ENCODE data around the gene PATZ1.

Gene PATZ1

DNA sequence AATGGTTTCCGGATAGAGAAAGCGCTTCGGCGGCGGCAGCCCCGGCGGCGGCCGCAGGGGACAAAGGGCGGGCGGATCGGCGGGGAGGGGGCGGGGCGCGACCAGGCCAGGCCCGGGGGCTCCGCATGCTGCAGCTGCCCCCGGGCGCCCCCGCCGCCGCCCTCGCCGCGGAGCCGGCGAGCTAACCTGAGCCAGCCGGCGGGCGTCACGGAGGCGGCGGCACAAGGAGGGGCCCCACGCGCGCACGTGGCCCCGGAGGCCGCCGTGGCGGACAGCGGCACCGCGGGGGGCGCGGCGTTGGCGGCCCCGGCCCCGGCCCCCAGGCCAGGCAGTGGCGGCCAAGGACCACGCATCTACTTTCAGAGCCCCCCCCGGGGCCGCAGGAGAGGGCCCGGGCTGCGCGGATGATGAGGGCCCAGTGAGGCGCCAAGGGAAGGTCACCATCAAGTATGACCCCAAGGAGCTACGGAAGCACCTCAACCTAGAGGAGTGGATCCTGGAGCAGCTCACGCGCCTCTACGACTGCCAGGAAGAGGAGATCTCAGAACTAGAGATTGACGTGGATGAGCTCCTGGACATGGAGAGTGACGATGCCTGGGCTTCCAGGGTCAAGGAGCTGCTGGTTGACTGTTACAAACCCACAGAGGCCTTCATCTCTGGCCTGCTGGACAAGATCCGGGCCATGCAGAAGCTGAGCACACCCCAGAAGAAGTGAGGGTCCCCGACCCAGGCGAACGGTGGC, 69.5 kb downstream of the PATZ1 start:
- DNase-seq (ENCODE audit: low read depth): no peak
- no peak for TF ChIP-seq CTCF (IDR thresholded peaks at IDR 0.05; ENCODE audit: insufficient read depth, low read depth, low read length, missing control alignments)
- no peak overlapping the region for H3K4me3 ChIP-seq (ENCODE audit: low read depth, low read length)

Data from GM12865 (cell line).